ENCODE data around the gene TM4SF1.

TM4SF1 gene

GRCh38 chr3:149375501-149376196 is 1.8 kb downstream of the TM4SF1 start:
- DNase-seq (ENCODE audit: low read depth in 2 of 2) = no peak

DNA sequence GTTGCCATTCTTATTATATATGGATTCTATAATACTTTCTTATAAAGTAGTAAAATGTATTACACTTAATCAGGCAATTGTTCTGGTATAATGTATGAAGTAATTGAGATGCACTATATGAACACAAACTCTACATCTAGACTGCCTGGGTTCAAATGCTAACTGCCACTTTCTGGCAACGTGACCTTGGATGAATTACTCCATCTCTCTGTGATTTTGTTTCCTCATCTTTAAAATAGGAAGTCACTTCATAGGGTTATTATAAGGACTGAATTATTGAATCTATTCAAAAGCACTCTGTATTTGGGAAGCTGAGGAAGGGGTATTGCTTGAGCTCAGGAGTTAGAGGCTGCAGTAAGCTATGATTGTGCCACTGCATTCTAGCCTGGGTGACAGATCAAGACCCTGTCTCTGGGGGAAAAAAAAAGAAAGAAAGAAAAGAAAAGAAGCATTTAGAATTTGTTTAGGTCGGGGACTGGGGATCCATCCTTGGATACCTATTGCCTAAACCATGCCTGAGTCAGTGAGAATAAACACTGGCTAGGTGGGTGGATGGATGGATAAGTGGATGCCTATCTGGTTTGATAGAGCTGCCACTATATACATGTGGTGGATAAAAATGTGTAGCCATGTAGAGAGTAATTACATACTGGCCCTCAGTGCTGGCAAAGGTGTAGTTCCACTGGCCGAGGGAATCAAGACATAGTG is 2.5 kb downstream of the TM4SF1 start:
- DNase-seq (ENCODE audit: low read depth in 2 of 2) = no peak

DNA sequence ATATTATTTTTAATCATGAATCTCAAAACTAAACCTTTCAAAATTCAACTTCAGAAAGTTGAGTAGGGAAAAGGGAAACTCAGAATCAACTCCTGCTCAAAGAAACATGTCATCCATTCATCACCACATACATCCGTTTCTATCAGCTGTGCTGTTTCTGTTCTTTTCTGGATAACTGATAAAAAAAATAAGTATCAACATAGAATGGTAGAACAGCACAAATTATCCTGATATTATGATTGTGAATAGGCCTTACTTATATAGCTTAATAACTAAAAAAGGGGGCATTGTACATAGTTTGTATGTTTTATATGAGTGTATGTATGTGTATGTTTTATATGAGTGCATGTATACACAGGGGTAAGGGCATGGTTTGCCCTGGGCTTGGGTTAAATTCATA is 3.1 kb downstream of the TM4SF1 start:
- no peak for DNase-seq (ENCODE audit: low read depth in 2 of 2)

DNA sequence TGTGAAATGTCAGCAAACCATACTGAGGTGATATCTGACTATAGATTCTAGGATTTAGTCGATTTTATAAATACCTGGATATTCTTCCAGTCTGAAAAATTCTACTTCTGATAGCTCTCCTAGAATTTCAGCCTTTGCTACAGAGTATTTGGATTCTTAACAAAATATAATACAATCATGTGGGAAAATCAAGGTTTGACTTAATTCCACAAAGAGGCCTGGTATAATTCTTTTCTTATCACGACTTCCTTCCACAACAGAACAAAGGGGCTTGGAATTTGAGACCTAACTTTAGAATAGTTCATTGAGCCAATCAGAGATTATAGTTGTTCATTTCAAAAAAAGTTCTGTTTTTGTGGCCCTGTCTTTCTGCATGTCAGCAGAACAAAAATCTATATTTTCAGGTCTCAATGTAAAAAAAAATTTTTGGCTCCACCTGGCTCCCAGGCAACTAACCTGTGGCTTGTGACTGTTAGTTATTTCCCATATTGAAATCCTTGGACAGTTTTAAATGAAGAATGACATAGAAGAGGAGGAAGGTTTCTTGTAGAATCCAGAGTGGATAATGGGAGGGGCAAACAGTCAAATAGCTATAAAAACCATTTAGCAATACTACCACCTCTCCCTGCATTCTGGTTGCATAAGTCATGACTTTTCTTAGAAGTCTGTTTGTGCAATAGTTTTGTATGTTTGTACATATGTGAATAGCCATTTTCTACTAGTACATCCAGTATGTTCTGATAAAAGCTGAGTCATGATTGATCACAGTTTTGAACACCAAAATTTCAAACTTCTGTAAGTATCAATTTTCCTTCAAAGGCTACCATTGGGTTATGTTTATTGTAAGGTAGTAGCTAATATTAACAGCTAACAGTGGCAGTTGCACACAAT is 4.0 kb downstream of the TM4SF1 start:
- peak; percentile 74 for DNase-seq (ENCODE audit: low read depth in 2 of 2)

DNA sequence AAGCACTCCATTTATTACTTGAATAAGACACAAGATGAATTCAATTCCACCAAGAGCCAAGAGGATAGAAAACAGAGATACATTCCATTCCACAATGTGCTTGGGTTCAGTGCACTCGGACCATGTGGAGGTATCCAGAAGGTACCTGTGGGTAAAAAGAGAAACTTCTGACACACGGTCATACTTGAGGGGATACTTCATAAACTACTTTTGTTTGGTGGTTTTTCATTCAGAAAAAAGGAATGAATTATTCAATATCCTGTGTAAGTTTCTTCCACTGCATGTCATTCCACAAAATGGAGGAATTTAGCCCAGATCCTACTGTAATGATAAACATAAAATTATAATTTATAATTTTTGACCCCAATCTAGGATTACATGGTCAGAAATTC is 5.7 kb downstream of the TM4SF1 start:
- no peak for DNase-seq (ENCODE audit: low read depth in 2 of 2)

GRCh38 chr3:149371001-149371722 is 6.3 kb downstream of the TM4SF1 start:
- DNase-seq (ENCODE audit: low read depth in 2 of 2) = peak in 1 of 2 experiments; percentile 46

DNA sequence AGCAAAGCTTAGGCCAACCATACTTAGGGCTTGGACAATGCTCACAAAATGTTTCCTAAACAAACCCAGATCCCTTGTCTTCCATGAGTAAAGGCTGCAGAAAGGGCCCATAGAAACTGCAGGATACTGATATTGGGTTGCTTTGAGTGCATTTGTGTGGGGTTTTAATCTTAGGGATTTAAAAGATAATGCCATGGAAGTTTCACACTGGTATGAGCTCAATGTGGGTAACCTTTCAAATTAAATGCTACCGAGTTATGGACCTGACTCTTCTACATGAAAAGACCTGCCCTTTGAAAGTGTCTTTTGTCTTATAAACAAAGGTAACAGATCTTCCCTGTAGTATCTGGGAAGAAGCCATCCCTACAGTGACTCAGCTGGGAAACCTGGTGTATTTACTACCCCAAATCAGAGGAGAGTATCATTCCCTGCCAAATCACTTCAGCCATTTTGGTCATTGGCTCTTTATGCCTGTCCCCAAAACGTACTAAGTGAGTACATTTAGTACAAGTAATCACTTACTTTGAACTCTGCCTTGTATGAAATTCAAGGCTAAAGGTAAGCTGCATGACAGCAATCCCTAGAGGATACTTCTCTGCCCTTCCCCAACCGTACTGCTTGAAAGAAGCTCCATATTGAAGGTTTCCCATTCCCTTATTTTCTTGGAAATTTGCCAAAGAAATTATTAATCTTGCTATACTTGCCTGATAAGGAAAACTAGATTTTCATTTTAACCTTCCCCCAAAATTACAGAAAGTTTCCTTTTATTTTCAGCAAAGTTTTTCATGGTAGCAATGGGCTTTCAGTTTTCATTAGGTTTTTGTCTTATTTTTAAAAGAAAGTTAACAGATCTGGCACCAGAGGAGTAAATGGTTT is 7.2 kb downstream of the TM4SF1 start:
- DNase-seq (ENCODE audit: low read depth in 2 of 2) = no peak

DNA sequence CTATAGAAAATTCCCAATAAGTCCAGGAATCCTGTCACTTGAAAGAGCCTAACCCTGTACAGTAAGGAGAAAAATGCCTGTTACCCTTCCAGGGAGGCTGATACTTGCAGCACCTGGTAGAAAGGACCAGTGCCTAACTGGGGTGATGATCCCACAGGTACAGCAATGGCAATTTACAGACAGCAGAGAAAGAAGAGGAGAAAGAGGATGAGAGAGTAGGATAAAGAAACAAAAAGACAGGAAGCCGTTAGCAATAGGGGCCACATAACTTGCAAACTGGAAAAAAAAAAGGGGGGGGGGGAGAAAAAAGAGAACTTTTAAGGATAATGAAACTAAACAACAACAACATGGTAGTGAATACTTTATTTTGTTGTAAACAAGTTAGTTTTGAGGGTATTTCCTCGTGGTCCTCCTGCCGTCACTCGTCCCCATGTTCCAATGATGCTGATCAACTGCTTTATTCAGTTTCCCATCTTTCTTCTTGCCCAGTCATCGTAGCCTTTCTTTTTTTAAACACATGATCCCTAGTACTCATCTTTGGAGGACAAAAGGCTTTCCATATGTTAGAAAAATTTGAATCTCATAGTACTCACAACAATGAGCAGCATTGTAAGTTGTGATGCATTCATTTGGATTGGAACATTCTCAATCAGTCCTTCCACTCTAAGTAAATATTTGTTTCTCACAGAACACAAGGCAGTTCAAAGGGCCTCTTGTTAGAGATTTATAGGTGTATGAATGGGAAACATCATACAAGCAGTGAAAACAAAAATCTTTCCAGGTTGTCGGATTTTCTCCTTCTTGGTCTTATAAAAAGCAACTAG is 8.6 kb downstream of the TM4SF1 start:
- no peak for DNase-seq (ENCODE audit: low read depth in 2 of 2)

- DNase-seq (ENCODE audit: low read depth in 2 of 2) = no peak
Measured at GRCh38 chr3:149368201-149368673, 9.2 kb downstream of the TM4SF1 start.

- no peak for DNase-seq (ENCODE audit: low read depth in 2 of 2)
Measured at GRCh38 chr3:149366941-149367840, 10.3 kb downstream of the TM4SF1 start.

- DNase-seq (ENCODE audit: low read depth in 2 of 2) = no peak
Measured at GRCh38 chr3:149366031-149366430, 11.4 kb downstream of the TM4SF1 start.

- DNase-seq (ENCODE audit: low read depth in 2 of 2) = no peak
Measured at GRCh38 chr3:149364624-149365023, 12.8 kb downstream of the TM4SF1 start.

DNA sequence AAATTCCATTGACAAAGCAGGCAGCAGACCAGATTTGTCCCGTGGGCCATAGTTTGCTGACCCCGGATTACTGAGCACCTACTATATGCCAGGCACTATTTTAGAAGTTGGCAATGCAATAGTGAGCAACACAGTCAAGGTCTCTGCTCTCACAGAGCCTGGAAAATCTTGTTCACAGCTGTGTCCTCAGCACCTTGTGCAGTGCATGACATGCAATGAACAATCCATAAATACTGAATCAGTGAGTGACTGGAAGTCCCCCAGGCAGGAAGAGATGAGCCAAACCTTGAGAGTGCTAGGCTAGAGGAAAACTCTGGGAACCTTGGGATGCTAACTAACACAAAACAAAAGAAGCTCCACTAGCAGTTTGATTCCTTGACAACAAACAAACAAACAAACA is 14.4 kb downstream of the TM4SF1 start:
- no peak for DNase-seq (ENCODE audit: low read depth in 2 of 2)

GRCh38 chr3:149362366-149362765 is 15.1 kb downstream of the TM4SF1 start:
- DNase-seq (ENCODE audit: low read depth in 2 of 2) = no peak

- no peak for DNase-seq (ENCODE audit: low read depth in 2 of 2)
Measured at GRCh38 chr3:149356630-149357029, 20.8 kb downstream of the TM4SF1 start.

DNA sequence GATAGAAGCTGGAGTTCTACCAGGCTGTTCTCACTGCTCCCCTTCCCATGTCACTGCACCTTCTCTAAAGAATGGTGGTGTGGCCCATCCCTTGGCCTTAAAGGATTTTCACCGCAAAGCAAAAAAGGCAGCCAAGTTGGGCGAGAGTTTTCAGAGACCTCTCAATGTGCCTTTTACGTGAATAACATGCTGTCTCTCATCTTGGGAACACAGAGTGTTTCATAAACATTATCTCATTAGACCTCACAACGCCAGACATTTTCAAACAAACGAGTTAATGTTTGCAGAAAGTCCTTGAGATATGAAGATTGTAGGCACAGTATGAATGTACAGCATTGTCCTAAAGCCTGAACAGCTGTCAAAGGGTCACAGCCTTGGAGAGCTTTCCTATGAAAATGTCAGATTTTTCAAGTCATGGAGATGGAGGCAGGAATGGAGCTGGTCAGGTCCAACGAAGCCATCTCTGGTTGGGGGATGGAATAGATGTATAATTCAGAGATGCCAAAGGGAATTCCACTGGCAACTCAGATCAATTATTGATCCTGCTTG is 21.3 kb downstream of the TM4SF1 start:
- no peak for DNase-seq (ENCODE audit: low read depth in 2 of 2)

- DNase-seq (ENCODE audit: low read depth in 2 of 2) = no peak
Measured at GRCh38 chr3:149353581-149354184, 23.8 kb downstream of the TM4SF1 start.

GRCh38 chr3:149352556-149352955 is 24.9 kb downstream of the TM4SF1 start:
- no peak for DNase-seq (ENCODE audit: low read depth in 2 of 2)
